Measurements from ENCODE around the gene TDRD1.

TDRD1 gene

DNA sequence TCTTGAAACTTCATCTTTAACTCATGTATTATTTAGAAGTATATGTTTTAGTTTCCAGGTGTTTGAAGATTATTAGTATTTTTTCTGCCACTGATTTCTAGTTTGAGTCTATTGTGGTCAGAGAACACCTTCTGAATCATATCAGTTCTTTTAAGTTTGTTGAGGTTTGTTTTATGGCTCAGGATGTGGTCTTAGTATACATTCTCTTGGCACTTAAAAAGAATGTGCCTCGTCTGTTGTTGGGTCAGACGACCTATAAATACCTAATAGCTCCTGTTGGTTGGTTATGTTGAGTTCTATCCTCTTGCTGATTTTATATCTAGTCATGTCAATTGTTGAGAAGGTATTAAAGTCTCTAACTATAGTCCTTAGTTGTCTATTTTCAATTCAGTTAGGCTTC, 15.9 kb downstream of the TDRD1 start:
- no peaks in the 10 kb centered on the region for H3K27me3 ChIP-seq (ENCODE audit: insufficient read depth, low read length)
- H4K8ac ChIP-seq (ENCODE audit: low read depth, low read length), result no peak overlapping the region
- no peak overlapping the region for H2BK120ac ChIP-seq (ENCODE audit: insufficient read depth, low read length, poor library complexity)
- no CpG with 5 or more reads among the region's 2 CpGs for WGBS (ENCODE audit: extremely low coverage, insufficient coverage, insufficient read length)
- no peak overlapping the region for H3K4me3 ChIP-seq (ENCODE audit: low read depth, low read length)
- no peak overlapping the region for H4K12ac ChIP-seq (ENCODE audit: low read depth, low read length)
- H3K4me1 ChIP-seq (ENCODE audit: control insufficient read depth in 1 of 2, insufficient read depth in 2 of 2, low read length in 2 of 2), result no peaks in the 10 kb centered on the region
- H3K9ac ChIP-seq (ENCODE audit: low read length), result no peak overlapping the region
- H3K14ac ChIP-seq (ENCODE audit: low read length), result no peak overlapping the region
- H2BK12ac ChIP-seq (ENCODE audit: low read length), result no peak overlapping the region
- no peak overlapping the region for H2AK5ac ChIP-seq (ENCODE audit: low read length)
- no peak for DNase-seq
- no peak overlapping the region for H3K23ac ChIP-seq (ENCODE audit: low read length)
- no peaks in the 10 kb centered on the region for H3K79me1 ChIP-seq (ENCODE audit: low read length)
- H3K18ac ChIP-seq (ENCODE audit: low read length), result no peak overlapping the region
- H3K27ac ChIP-seq (ENCODE audit: low read depth, low read length), result no peak overlapping the region
- no peaks in the 10 kb centered on the region for H3K9me3 ChIP-seq (ENCODE audit: insufficient read depth, low read depth, low read length)
- H3K36me3 ChIP-seq (ENCODE audit: control insufficient read depth in 1 of 2, insufficient read depth in 2 of 2, low read length in 2 of 2), result no peaks in the 10 kb centered on the region
- no peak overlapping the region for H3K4me2 ChIP-seq (ENCODE audit: low read length)
- no peak overlapping the region for H4K91ac ChIP-seq (ENCODE audit: low read depth, low read length)
- no peak overlapping the region for H2AFZ ChIP-seq (ENCODE audit: insufficient read depth, low read length, poor library complexity)
- no peak overlapping the region for H3K4ac ChIP-seq (ENCODE audit: low read depth, low read length)
- H3K79me2 ChIP-seq (ENCODE audit: control insufficient read depth, insufficient read depth, low read length, poor library complexity), result no peaks in the 10 kb centered on the region
- no peak overlapping the region for H2BK5ac ChIP-seq (ENCODE audit: low read depth, low read length, poor library complexity)

DNA sequence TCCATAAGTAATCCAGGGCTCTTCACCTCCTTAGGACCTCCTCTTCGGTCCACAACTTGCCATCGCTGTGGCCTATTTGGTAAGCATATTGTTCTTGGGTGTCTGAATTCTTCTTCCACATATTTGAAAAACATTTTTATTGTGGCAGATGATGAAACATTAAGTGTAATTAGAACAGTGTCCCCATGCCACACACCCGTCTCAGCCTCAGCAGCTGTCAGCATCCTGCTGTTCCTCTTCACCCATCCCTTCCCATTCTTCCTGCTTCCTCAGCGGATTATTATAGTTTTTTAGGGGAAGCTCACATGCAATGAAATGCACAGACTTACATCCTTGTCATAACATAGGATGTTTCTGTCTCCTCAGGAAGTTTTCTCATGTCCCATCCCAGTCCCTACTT, 20.1 kb downstream of the TDRD1 start:
- H4K8ac ChIP-seq (ENCODE audit: low read depth, low read length), result no peak overlapping the region
- no peak overlapping the region for H3K14ac ChIP-seq (ENCODE audit: low read length)
- H3K18ac ChIP-seq (ENCODE audit: low read length), result no peak overlapping the region
- H3K4me2 ChIP-seq (ENCODE audit: low read length), result no peak overlapping the region
- no peak overlapping the region for H2BK5ac ChIP-seq (ENCODE audit: low read depth, low read length, poor library complexity)
- H3K4me3 ChIP-seq (ENCODE audit: low read depth, low read length), result no peak overlapping the region
- no peak overlapping the region for H2BK120ac ChIP-seq (ENCODE audit: insufficient read depth, low read length, poor library complexity)
- H3K79me2 ChIP-seq (ENCODE audit: control insufficient read depth, insufficient read depth, low read length, poor library complexity), result no peaks in the 10 kb centered on the region
- H3K23ac ChIP-seq (ENCODE audit: low read length), result no peak overlapping the region
- no peaks in the 10 kb centered on the region for H3K36me3 ChIP-seq (ENCODE audit: control insufficient read depth in 1 of 2, insufficient read depth in 2 of 2, low read length in 2 of 2)
- H2BK12ac ChIP-seq (ENCODE audit: low read length), result no peak overlapping the region
- H3K9ac ChIP-seq (ENCODE audit: low read length), result no peak overlapping the region
- no peak overlapping the region for H3K27ac ChIP-seq (ENCODE audit: low read depth, low read length)
- H4K91ac ChIP-seq (ENCODE audit: low read depth, low read length), result no peak overlapping the region
- H3K4me1 ChIP-seq (ENCODE audit: control insufficient read depth in 1 of 2, insufficient read depth in 2 of 2, low read length in 2 of 2), result no peaks in the 10 kb centered on the region
- H3K4ac ChIP-seq (ENCODE audit: low read depth, low read length), result no peak overlapping the region
- no peaks in the 10 kb centered on the region for H3K79me1 ChIP-seq (ENCODE audit: low read length)
- H3K27me3 ChIP-seq (ENCODE audit: insufficient read depth, low read length), result no peaks in the 10 kb centered on the region
- H2AK5ac ChIP-seq (ENCODE audit: low read length), result no peak overlapping the region
- H2AFZ ChIP-seq (ENCODE audit: insufficient read depth, low read length, poor library complexity), result no peak overlapping the region
- DNase-seq, result no peak
- H4K12ac ChIP-seq (ENCODE audit: low read depth, low read length), result no peak overlapping the region
- H3K9me3 ChIP-seq (ENCODE audit: insufficient read depth, low read depth, low read length), result no peaks in the 10 kb centered on the region
- WGBS (ENCODE audit: extremely low coverage, insufficient coverage, insufficient read length), result no CpG with 5 or more reads among the region's 4 CpGs

DNA sequence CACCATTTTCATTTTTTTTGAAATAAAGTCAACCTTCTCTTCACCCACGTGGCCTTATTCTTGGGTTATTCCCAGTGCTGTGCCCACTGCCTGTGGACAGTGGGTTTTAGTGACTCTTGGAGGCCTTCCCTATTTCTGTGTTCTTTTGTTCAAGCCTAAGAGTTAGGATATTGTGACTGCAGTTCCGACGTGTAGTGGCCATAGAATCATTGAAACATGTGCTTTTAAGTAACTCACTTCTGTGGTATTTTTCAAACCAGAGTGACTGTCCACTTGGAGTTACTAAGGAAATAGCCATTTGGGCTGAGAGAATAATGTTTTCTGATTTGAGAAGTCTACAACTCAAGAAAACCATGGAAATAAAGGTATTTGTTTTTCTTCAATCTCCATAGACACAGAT, 23.7 kb downstream of the TDRD1 start:
- DNase-seq, result no peak
- Histone ChIP-seq H2BK120ac (ENCODE audit: insufficient read depth, low read length, poor library complexity) (no peak overlapping the region), H4K12ac (ENCODE audit: low read depth, low read length) (no peak overlapping the region), H2AFZ (ENCODE audit: insufficient read depth, low read length, poor library complexity) (no peak overlapping the region), H3K4me3 (ENCODE audit: low read depth, low read length) (no peak overlapping the region), H3K9ac (ENCODE audit: low read length) (no peak overlapping the region), H3K79me2 (ENCODE audit: control insufficient read depth, insufficient read depth, low read length, poor library complexity) (no peaks in the 10 kb centered on the region), H3K36me3 (ENCODE audit: control insufficient read depth in 1 of 2, insufficient read depth in 2 of 2, low read length in 2 of 2) (no peaks in the 10 kb centered on the region), H3K79me1 (ENCODE audit: low read length) (no peaks in the 10 kb centered on the region), H3K9me3 (ENCODE audit: insufficient read depth, low read depth, low read length) (no peaks in the 10 kb centered on the region), H2BK12ac (ENCODE audit: low read length) (no peak overlapping the region), H3K27me3 (ENCODE audit: insufficient read depth, low read length) (no peaks in the 10 kb centered on the region), H2AK5ac (ENCODE audit: low read length) (no peak overlapping the region), H3K27ac (ENCODE audit: low read depth, low read length) (no peak overlapping the region), H3K23ac (ENCODE audit: low read length) (no peak overlapping the region), H3K4ac (ENCODE audit: low read depth, low read length) (no peak overlapping the region), H2BK5ac (ENCODE audit: low read depth, low read length, poor library complexity) (no peak overlapping the region), H3K18ac (ENCODE audit: low read length) (no peak overlapping the region), H4K8ac (ENCODE audit: low read depth, low read length) (no peak overlapping the region), H3K4me2 (ENCODE audit: low read length) (no peak overlapping the region), H4K91ac (ENCODE audit: low read depth, low read length) (no peak overlapping the region), H3K4me1 (ENCODE audit: control insufficient read depth in 1 of 2, insufficient read depth in 2 of 2, low read length in 2 of 2) (no peaks in the 10 kb centered on the region), H3K14ac (ENCODE audit: low read length) (no peak overlapping the region)
- WGBS (ENCODE audit: extremely low coverage, insufficient coverage, insufficient read length), result no CpG with 5 or more reads among the region's 3 CpGs

DNA sequence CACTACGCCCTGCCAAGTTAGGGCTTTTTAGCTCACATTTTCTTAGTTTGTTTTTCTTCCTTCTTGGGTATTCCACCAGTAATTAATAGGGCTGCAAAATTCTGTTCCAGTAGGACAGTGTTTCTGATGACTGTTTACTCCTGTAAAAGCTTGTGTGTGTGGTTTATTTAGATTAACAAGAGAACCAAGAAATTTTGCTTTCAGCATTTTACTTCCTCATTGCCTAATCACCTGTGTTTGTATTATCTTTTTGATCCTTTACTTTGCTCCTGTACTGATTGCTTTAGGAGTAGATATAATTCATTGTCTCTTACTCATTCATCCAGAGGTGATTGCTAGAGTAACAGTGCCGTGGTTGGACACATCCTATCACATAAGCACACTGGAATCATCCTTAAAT, 27.7 kb downstream of the TDRD1 start:
- no peak overlapping the region for H4K91ac ChIP-seq (ENCODE audit: low read depth, low read length)
- no peak overlapping the region for H4K8ac ChIP-seq (ENCODE audit: low read depth, low read length)
- no peak overlapping the region for H3K4ac ChIP-seq (ENCODE audit: low read depth, low read length)
- DNase-seq, result peak in 1 of 2 donors; percentile 60
- no peaks in the 10 kb centered on the region for H3K27me3 ChIP-seq (ENCODE audit: insufficient read depth, low read length)
- H3K14ac ChIP-seq (ENCODE audit: low read length), result no peak overlapping the region
- no peak overlapping the region for H4K12ac ChIP-seq (ENCODE audit: low read depth, low read length)
- no peak overlapping the region for H3K4me3 ChIP-seq (ENCODE audit: low read depth, low read length)
- H2BK120ac ChIP-seq (ENCODE audit: insufficient read depth, low read length, poor library complexity), result no peak overlapping the region
- H3K79me1 ChIP-seq (ENCODE audit: low read length), result no peaks in the 10 kb centered on the region
- H3K27ac ChIP-seq (ENCODE audit: low read depth, low read length), result no peak overlapping the region
- no peak overlapping the region for H2BK12ac ChIP-seq (ENCODE audit: low read length)
- no peaks in the 10 kb centered on the region for H3K36me3 ChIP-seq (ENCODE audit: control insufficient read depth in 1 of 2, insufficient read depth in 2 of 2, low read length in 2 of 2)
- H2BK5ac ChIP-seq (ENCODE audit: low read depth, low read length, poor library complexity), result no peak overlapping the region
- no peak overlapping the region for H2AK5ac ChIP-seq (ENCODE audit: low read length)
- no peaks in the 10 kb centered on the region for H3K9me3 ChIP-seq (ENCODE audit: insufficient read depth, low read depth, low read length)
- H3K79me2 ChIP-seq (ENCODE audit: control insufficient read depth, insufficient read depth, low read length, poor library complexity), result no peaks in the 10 kb centered on the region
- no peak overlapping the region for H2AFZ ChIP-seq (ENCODE audit: insufficient read depth, low read length, poor library complexity)
- no peaks in the 10 kb centered on the region for H3K4me1 ChIP-seq (ENCODE audit: control insufficient read depth in 1 of 2, insufficient read depth in 2 of 2, low read length in 2 of 2)
- H3K9ac ChIP-seq (ENCODE audit: low read length), result no peak overlapping the region
- H3K23ac ChIP-seq (ENCODE audit: low read length), result no peak overlapping the region
- WGBS (ENCODE audit: extremely low coverage, insufficient coverage, insufficient read length), result no CpG with 5 or more reads among the region's 2 CpGs
- H3K18ac ChIP-seq (ENCODE audit: low read length), result no peak overlapping the region
- no peak overlapping the region for H3K4me2 ChIP-seq (ENCODE audit: low read length)
